ENCODE results near the gene CBLB.

The CBLB gene

GRCh38 chr3:105832644-105833043 is 36.2 kb downstream of the CBLB start:
- TF ChIP-seq FOXP2 (optimal IDR thresholded peaks at IDR 0.05; ENCODE audit: borderline replicate concordance, extremely low read depth, extremely low read length, insufficient read depth): no peak

GRCh38 chr3:105830836-105831235 is 38.0 kb downstream of the CBLB start:
- TF ChIP-seq REST (IDR thresholded peaks at IDR 0.05; ENCODE audit: insufficient read depth in 1 of 2, low read depth in 2 of 2, low read length in 2 of 2) (no peak), SIN3A (IDR thresholded peaks at IDR 0.05; ENCODE audit: borderline replicate concordance, insufficient read depth, low read length) (no peak), FOXP2 (optimal IDR thresholded peaks at IDR 0.05; ENCODE audit: borderline replicate concordance, extremely low read depth, extremely low read length, insufficient read depth) (no peak), POLR2AphosphoS5 (IDR thresholded peaks at IDR 0.05; ENCODE audit: low read depth, low read length) (no peak), TAF1 (IDR thresholded peaks at IDR 0.05; ENCODE audit: borderline replicate concordance, insufficient read depth, low read length) (no peak)

DNA sequence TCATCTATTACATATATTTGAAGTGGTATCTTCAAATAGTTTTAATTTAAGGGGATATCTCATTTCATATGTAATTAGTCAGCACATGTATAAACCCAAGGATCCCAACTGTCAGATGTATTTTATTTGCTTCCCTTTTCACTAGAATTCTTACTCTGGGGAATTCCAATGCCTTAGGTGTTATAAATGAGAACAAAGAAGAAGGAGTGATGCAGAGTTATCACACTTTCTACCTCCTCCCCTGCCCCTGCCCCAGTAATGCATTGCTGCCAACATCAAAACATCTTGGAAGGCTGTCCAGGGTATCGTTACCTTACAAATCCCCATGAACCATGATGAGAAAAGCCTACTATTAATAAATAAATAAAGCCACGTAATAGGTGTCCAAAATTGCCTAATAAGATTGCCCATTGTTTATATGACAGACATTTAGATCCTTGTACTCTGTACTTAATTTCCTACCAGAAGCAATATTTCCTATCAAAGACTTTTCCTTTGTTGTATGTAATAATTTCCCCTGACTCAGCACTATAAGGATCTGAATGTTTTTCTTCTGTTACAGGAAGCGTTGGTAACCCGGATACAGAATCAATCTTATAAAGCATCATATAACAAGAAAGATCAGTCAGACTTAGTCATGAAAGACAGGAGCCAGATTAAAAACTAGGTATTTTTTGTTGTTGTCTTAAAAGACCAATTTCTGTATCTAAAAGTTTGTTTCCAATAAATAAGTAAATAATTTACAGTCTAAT is 38.8 kb downstream of the CBLB start:
- TF ChIP-seq POLR2AphosphoS5 (IDR thresholded peaks at IDR 0.05; ENCODE audit: low read depth, low read length): no peak

DNA sequence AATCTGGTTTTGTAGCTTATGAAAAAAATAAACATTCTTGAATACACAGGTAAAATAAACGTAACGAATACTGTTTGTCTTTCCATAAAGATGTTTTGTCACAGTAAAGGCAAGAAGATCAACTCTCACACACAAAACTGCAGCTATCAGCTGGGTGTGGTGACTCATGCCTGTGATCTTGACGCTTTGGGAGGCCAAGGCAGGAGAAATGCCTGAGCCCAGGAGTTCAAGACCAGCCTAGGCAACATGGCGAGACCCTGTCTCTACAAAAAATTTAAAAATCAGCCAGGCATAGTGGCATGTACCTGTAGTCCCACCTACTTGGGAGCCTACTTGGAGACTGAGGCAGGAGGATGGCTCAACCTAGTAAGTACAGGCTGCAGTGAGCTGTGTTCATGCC is 39.6 kb downstream of the CBLB start:
- no peak for TF ChIP-seq FOXP2 (optimal IDR thresholded peaks at IDR 0.05; ENCODE audit: borderline replicate concordance, extremely low read depth, extremely low read length, insufficient read depth)
- TF ChIP-seq POLR2AphosphoS5 (IDR thresholded peaks at IDR 0.05; ENCODE audit: low read depth, low read length): no peak
- TF ChIP-seq REST (IDR thresholded peaks at IDR 0.05; ENCODE audit: insufficient read depth in 1 of 2, low read depth in 2 of 2, low read length in 2 of 2): no peak
- TF ChIP-seq SIN3A (IDR thresholded peaks at IDR 0.05; ENCODE audit: borderline replicate concordance, insufficient read depth, low read length): no peak
- TF ChIP-seq TAF1 (IDR thresholded peaks at IDR 0.05; ENCODE audit: borderline replicate concordance, insufficient read depth, low read length): no peak

DNA sequence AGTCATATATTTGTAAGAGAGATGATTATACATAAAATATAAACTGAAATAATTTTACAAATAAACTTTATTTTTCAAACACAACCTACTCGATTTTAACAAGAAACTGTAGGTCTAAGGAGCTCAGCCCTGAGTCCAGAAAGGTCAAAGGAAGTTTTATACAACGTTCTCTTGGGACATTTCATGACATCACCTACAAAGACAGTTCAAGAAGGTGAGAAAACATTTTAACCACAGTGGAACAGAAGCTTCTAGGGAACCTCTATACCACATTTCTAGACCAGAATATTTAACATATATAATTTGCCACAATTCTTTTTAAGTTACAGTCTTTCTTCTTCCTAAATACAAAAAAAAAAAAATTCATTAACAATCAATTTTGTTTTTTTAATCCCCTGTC is 40.1 kb downstream of the CBLB start:
- TF ChIP-seq POLR2AphosphoS5 (IDR thresholded peaks at IDR 0.05; ENCODE audit: low read depth, low read length): no peak
- TF ChIP-seq SIN3A (IDR thresholded peaks at IDR 0.05; ENCODE audit: borderline replicate concordance, insufficient read depth, low read length): no peak
- no peak for TF ChIP-seq TAF1 (IDR thresholded peaks at IDR 0.05; ENCODE audit: borderline replicate concordance, insufficient read depth, low read length)
- no peak for TF ChIP-seq FOXP2 (optimal IDR thresholded peaks at IDR 0.05; ENCODE audit: borderline replicate concordance, extremely low read depth, extremely low read length, insufficient read depth)
- no peak for TF ChIP-seq REST (IDR thresholded peaks at IDR 0.05; ENCODE audit: insufficient read depth in 1 of 2, low read depth in 2 of 2, low read length in 2 of 2)

DNA sequence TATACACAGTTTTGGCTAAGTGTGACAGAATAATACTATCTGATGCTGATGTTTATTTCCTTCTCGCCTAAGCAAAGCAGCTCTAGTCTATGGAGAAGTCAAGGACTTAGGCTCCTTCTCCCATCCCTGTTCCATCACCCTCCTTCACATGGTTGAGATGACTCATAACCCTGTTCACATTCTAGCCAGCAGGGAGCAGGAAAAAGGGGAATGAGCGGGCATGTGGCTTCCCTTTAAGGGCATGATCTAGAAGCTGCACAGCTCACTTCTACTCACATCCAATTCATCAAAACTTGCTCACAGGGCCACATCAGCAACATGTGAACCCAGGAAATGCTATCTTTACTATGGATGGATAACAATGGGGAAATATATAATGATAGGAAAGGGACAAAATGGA is 40.9 kb downstream of the CBLB start:
- TF ChIP-seq POLR2AphosphoS5 (IDR thresholded peaks at IDR 0.05; ENCODE audit: low read depth, low read length) (no peak), REST (IDR thresholded peaks at IDR 0.05; ENCODE audit: insufficient read depth in 1 of 2, low read depth in 2 of 2, low read length in 2 of 2) (no peak), FOXP2 (optimal IDR thresholded peaks at IDR 0.05; ENCODE audit: borderline replicate concordance, extremely low read depth, extremely low read length, insufficient read depth) (no peak), SIN3A (IDR thresholded peaks at IDR 0.05; ENCODE audit: borderline replicate concordance, insufficient read depth, low read length) (no peak)
